ENCODE measurements around the gene IL13RA2. TPM values are rescaled to one million over a fixed set of nuclear protein-coding genes. Genes with fewer than 3 reads are reported as not detected.

IL13RA2 gene
- total and polyA plus RNA-seq, 2 of the 13 experiments (the other 11 are each of a cell fraction or from before 2014, with no cell fraction given) = not detected

DNA sequence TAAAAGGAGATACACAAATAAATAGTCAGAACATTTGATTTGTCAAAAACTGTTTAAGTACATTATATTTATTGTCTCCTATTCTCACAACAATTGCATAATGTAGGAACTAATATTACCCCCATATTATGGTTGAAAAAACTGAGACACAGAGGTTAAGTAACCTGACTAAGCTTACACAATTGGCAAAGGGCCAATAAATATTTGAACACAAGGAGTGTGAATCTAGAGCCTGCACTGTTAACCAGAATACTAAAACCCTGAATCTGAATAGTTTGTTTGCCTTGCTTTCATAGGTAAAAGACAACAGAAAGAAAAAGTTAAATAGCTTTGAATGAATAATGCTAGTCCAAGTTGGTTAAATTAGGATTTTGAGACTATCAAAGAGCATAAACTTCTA, 55.2 kb downstream of the IL13RA2 start:
- ChIA-PET CTCF (ENCODE audit: low intra/inter-chr PET ratio, low total read pairs) (no interaction called here), POLR2A (no interaction called here)
- no peak overlapping the region for H3K27ac ChIP-seq (ENCODE audit: extremely low read length, insufficient read depth, low read length)
- intact Hi-C loops (cut with micrococcal nuclease; ENCODE audit: unreplicated experiment) (no loop called here), in situ Hi-C loops (cut with HindIII; ENCODE audit: extremely low pct_ligation_motif_present, low pct_unique_long_range_greater_than_20kb) (no loop called here)
- no TSS peak for BruUV-seq (replicated peaks)
- no peaks in the 10 kb centered on the region for H3K9me3 ChIP-seq (ENCODE audit: low read length)
- no peaks in the 10 kb centered on the region for H3K4me1 ChIP-seq (ENCODE audit: insufficient read depth, low read length)
- no peaks in the 10 kb centered on the region for H3K36me3 ChIP-seq (replicated peaks in 1 of 2; ENCODE audit: control insufficient read depth in 1 of 2, insufficient read depth in 2 of 2, low read length in 2 of 2)
- no peak overlapping the region for H3K9ac ChIP-seq (ENCODE audit: insufficient read depth, low read depth, low read length)
- no peaks in the 10 kb centered on the region for H4K20me1 ChIP-seq (ENCODE audit: insufficient read depth, low read length)
- no peak for DNase-seq (ENCODE audit: low spot score)
- H3K4me2 ChIP-seq (ENCODE audit: low read depth, low read length) = no peak overlapping the region
- no peak overlapping the region for H2AFZ ChIP-seq (ENCODE audit: low read length)
- FAIRE-seq = no peak
- ATAC-seq = no peak
- no peaks in the 10 kb centered on the region for H3K27me3 ChIP-seq (ENCODE audit: control insufficient read depth in 1 of 2, insufficient read depth in 2 of 2, low read length in 2 of 2)
- no peaks in the 10 kb centered on the region for H3K79me2 ChIP-seq (ENCODE audit: insufficient read depth, low read length)
- no peak overlapping the region for H3K4me3 ChIP-seq (replicated peaks in 1 of 3; ENCODE audit: insufficient read depth in 1 of 3, low read depth in 2 of 3, low read length in 3 of 3)
- no peak for TF ChIP-seq ZNF558 (CRISPR knock-in tag; IDR thresholded peaks at IDR 0.05; ENCODE audit: borderline replicate concordance)
- TF ChIP-seq, protein P1, sequence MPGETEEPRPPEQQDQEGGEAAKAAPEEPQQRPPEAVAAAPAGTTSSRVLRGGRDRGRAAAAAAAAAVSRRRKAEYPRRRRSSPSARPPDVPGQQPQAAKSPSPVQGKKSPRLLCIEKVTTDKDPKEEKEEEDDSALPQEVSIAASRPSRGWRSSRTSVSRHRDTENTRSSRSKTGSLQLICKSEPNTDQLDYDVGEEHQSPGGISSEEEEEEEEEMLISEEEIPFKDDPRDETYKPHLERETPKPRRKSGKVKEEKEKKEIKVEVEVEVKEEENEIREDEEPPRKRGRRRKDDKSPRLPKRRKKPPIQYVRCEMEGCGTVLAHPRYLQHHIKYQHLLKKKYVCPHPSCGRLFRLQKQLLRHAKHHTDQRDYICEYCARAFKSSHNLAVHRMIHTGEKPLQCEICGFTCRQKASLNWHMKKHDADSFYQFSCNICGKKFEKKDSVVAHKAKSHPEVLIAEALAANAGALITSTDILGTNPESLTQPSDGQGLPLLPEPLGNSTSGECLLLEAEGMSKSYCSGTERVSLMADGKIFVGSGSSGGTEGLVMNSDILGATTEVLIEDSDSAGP (CRISPR knock-in tag; IDR thresholded peaks at IDR 0.05; ENCODE audit: borderline replicate concordance) = no peak
- no peak for TF ChIP-seq DPF2 (CRISPR knock-in tag; IDR thresholded peaks at IDR 0.05; ENCODE audit: borderline replicate concordance, low read depth)
- no peak for TF ChIP-seq ZSCAN30 (CRISPR knock-in tag; IDR thresholded peaks at IDR 0.05)
- TF ChIP-seq PAWR (CRISPR knock-in tag; IDR thresholded peaks at IDR 0.05; ENCODE audit: borderline replicate concordance) = no peak
- TF ChIP-seq RBM39 (IDR thresholded peaks at IDR 0.05; ENCODE audit: low read depth, low read length, poor library complexity, severe bottlenecking) = no peak
- no peak for TF ChIP-seq ZNF703 (CRISPR knock-in tag; IDR thresholded peaks at IDR 0.05; ENCODE audit: borderline replicate concordance)
- TF ChIP-seq ZSCAN12 (CRISPR knock-in tag; IDR thresholded peaks at IDR 0.05) = no peak
- TF ChIP-seq KAT2B (IDR thresholded peaks at IDR 0.05; ENCODE audit: borderline replicate concordance, low read depth, low read length) = no peak
- no peak for TF ChIP-seq HNF4G (IDR thresholded peaks at IDR 0.05; ENCODE audit: borderline replicate concordance, low read depth, low read length)
- TF ChIP-seq HNF4G (CRISPR knock-in tag; IDR thresholded peaks at IDR 0.05; ENCODE audit: borderline replicate concordance, low read depth) = no peak
- no peak for TF ChIP-seq BCLAF1 (IDR thresholded peaks at IDR 0.05)
- TF ChIP-seq ZNF230 (CRISPR knock-in tag; IDR thresholded peaks at IDR 0.05) = no peak
- TF ChIP-seq, protein P2, sequence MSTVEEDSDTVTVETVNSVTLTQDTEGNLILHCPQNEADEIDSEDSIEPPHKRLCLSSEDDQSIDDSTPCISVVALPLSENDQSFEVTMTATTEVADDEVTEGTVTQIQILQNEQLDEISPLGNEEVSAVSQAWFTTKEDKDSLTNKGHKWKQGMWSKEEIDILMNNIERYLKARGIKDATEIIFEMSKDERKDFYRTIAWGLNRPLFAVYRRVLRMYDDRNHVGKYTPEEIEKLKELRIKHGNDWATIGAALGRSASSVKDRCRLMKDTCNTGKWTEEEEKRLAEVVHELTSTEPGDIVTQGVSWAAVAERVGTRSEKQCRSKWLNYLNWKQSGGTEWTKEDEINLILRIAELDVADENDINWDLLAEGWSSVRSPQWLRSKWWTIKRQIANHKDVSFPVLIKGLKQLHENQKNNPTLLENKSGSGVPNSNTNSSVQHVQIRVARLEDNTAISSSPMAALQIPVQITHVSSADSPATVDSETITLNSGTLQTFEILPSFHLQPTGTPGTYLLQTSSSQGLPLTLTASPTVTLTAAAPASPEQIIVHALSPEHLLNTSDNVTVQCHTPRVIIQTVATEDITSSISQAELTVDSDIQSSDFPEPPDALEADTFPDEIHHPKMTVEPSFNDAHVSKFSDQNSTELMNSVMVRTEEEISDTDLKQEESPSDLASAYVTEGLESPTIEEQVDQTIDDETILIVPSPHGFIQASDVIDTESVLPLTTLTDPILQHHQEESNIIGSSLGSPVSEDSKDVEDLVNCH (CRISPR knock-in tag; IDR thresholded peaks at IDR 0.05) = no peak
